Effector memory CD8-positive, alpha-beta T cell (primary cell): ENCODE measurements around the gene C20orf173.
"Not testable (repeated sequence)": the region's sequence is repeated elsewhere in the genome, so short reads cannot be mapped to it uniquely, and the experiment has no call there.

Experiments
- ATAC-seq: fragments of 150-1000 bp; cut with Tn5 transposase; replicated peaks from 2 replicates; pipeline ENCODE4 v1.10.0; 2021; ENCODE audit warnings: mild to moderate bottlenecking, moderate library complexity
- DNase-seq, 3 experiments: peaks; one replicate each; pipeline ENCODE4 v3.0.0; 2021
- H3K27ac Mint-ChIP-seq, 2 donors: one replicate each; pipeline ENCODE4 v1.8.0; 2022; ENCODE audit warnings: mild to moderate bottlenecking in 2 of 2, mixed read lengths in 2 of 2, moderate library complexity in 2 of 2
- H3K27me3 Mint-ChIP-seq, 2 donors: one replicate each; pipeline ENCODE4 v1.8.0; 2022; ENCODE audit warnings: mixed read lengths in 2 of 2
- H3K36me3 Mint-ChIP-seq: one replicate; pipeline ENCODE4 v1.8.0; 2022; ENCODE audit warnings: mild to moderate bottlenecking, moderate library complexity, mixed read lengths; ENCODE audit not compliant: insufficient read depth
- H3K4me1 Mint-ChIP-seq, 2 donors: one replicate each; pipeline ENCODE4 v1.8.0; 2022; ENCODE audit warnings: low read depth in 2 of 2, mixed read lengths in 2 of 2
- H3K4me3 Mint-ChIP-seq, 2 donors: one replicate each; pipeline ENCODE4 v1.8.0; 2022; ENCODE audit warnings: mild to moderate bottlenecking in 2 of 2, mixed read lengths in 2 of 2, moderate library complexity in 2 of 2
- H3K9me3 Mint-ChIP-seq, 2 donors: one replicate each; pipeline ENCODE4 v1.8.0; 2022; ENCODE audit warnings: mixed read lengths in 2 of 2

The C20orf173 gene

DNA sequence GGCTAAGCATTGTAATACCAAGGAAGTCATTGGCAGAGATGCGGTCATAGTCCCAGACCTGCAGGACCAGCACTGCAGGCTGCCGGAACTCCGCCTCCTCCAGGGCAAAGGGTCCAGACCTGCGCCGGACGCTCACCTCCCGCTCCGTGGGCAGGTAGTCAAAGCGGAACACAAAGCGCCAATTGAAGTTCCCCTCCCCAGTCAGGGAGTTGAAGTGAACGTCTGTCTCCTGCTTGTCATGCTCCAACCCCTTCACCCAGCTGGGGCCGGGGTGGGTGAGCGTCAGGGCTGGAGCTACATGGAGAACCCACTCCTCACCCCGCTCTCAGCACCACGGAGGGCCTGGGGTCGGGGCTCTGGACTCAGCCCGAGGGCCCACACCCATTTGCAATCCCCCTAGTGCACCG is 30.7 kb upstream of the C20orf173 start:
- no peak overlapping the region for H3K4me3 Mint-ChIP-seq
- no peak for ATAC-seq

DNA sequence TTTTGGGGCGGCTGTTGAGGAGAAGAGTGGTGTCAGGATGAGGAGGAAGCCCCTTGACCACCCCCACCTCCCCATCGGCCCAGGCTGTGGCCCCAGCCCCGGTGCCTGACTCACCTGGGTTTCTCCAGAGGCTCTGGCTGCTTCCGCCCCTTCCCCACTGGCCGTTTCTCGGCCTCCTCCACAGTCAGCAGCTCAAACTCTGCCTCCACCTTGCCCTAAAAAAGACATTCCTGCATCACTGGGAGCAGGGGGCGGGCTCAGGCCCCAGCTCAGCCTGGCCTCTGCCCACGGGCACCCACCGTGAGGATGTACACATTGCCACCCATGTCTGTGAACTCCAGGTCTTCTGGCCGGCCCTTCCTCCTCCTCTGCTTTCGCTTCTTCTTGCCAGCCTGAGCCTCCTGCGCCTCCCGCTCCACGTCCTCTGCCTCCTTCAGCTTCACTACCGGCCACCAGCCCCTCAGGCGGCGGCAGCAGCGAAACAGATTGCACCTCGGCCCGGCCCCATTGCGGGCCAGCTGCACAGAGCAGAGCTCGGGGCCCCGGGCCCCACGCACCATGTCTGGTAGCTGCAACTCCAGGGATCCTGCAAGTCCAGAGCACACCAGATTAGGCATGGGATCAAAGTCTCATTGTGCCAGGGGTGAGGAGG is 29.7 kb upstream of the C20orf173 start:
- Mint-ChIP-seq H3K4me3 (no peak overlapping the region), H3K9me3 (no peaks in the 10 kb centered on the region), H3K27ac (peak overlapping the region; percentile 23 to 59), H3K27me3 (peaks cover 5 to 21% of the 10 kb centered on the region in 2 donors), H3K36me3 (peaks cover 4% of the 10 kb centered on the region), H3K4me1 (peaks cover 0 to 3% of the 10 kb centered on the region in 2 donors)
- ATAC-seq (no peak), DNase-seq (no peak)

More for the DNA sequence above, 30.7 kb upstream of the C20orf173 start:
- DNase-seq: no peak
- Mint-ChIP-seq H3K27ac (no peak overlapping the region), H3K36me3 (peaks cover 4% of the 10 kb centered on the region), H3K4me1 (peaks cover 0 to 3% of the 10 kb centered on the region in 2 donors), H3K9me3 (no peaks in the 10 kb centered on the region), H3K27me3 (peaks cover 5 to 30% of the 10 kb centered on the region in 2 donors)

GRCh38 chr20:35558451-35558850 is 29.0 kb upstream of the C20orf173 start:
- DNase-seq (no peak), ATAC-seq (no peak)
- H3K4me3 Mint-ChIP-seq: no peak overlapping the region
- peaks cover 4% of the 10 kb centered on the region for H3K36me3 Mint-ChIP-seq
- peaks cover 0 to 14% of the 10 kb centered on the region in 2 donors for H3K27me3 Mint-ChIP-seq
- peak overlapping the region; percentile 23 to 59 for H3K27ac Mint-ChIP-seq
- H3K9me3 Mint-ChIP-seq: no peaks in the 10 kb centered on the region
- H3K4me1 Mint-ChIP-seq: peaks cover 0 to 3% of the 10 kb centered on the region in 2 donors

- Mint-ChIP-seq H3K27ac (no peak overlapping the region), H3K36me3 (peaks cover 4% of the 10 kb centered on the region), H3K27me3 (peaks cover 0 to 5% of the 10 kb centered on the region in 2 donors), H3K9me3 (no peaks in the 10 kb centered on the region), H3K4me1 (peaks cover 0 to 3% of the 10 kb centered on the region in 2 donors), H3K4me3 (no peak overlapping the region)
- DNase-seq: no peak
- no peak for ATAC-seq
Observed at GRCh38 chr20:35556871-35557270, 27.4 kb upstream of the C20orf173 start.

GRCh38 chr20:35555951-35556645 is 26.6 kb upstream of the C20orf173 start:
- Mint-ChIP-seq H3K4me3 (no peak overlapping the region), H3K9me3 (no peaks in the 10 kb centered on the region), H3K27ac (no peak overlapping the region), H3K4me1 (peaks cover 0 to 1% of the 10 kb centered on the region in 2 donors), H3K27me3 (no peaks in the 10 kb centered on the region), H3K36me3 (peaks cover 4% of the 10 kb centered on the region)
- no peak for DNase-seq
- ATAC-seq: no peak

DNA sequence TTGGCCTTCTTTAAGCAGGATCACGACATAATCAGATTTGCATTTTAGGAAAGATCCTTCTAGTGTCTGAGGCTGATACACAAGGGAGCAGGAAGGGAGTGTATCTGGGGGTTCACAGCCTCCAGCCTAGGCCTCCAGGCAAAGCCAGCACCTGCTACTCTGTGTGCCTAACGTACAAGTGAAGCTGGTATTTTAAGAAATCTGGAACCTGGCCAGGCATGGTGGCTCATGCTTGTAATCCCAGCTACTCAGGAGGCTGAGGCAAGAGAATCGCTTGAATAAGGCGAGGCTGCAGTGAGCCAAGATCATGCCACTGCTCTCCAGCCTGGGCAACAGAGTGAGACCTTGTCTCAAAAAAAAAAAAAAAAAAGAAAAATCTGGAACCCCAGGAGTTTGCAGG is 26.0 kb upstream of the C20orf173 start:
- not testable (repeated sequence) for H3K9me3 Mint-ChIP-seq, H3K27me3 Mint-ChIP-seq, H3K4me1 Mint-ChIP-seq, ATAC-seq, DNase-seq, H3K36me3 Mint-ChIP-seq, H3K27ac Mint-ChIP-seq, H3K4me3 Mint-ChIP-seq

- Mint-ChIP-seq H3K36me3 (peaks cover 18% of the 10 kb centered on the region), H3K27ac (no peak overlapping the region), H3K4me3 (no peak overlapping the region), H3K27me3 (no peaks in the 10 kb centered on the region), H3K9me3 (no peaks in the 10 kb centered on the region), H3K4me1 (no peaks in the 10 kb centered on the region)
- no peak for DNase-seq
- no peak for ATAC-seq
Observed at GRCh38 chr20:35552914-35553313, 23.5 kb upstream of the C20orf173 start.

GRCh38 chr20:35551503-35551902 is 22.1 kb upstream of the C20orf173 start:
- H3K36me3 Mint-ChIP-seq: peaks cover 18% of the 10 kb centered on the region
- no peak overlapping the region for H3K27ac Mint-ChIP-seq
- no peak overlapping the region for H3K4me3 Mint-ChIP-seq
- no peaks in the 10 kb centered on the region for H3K9me3 Mint-ChIP-seq
- DNase-seq (no peak), ATAC-seq (no peak)
- H3K27me3 Mint-ChIP-seq: no peaks in the 10 kb centered on the region
- no peaks in the 10 kb centered on the region for H3K4me1 Mint-ChIP-seq

- no peak overlapping the region for H3K27ac Mint-ChIP-seq
- no peak overlapping the region for H3K4me3 Mint-ChIP-seq
- DNase-seq (no peak), ATAC-seq (no peak)
- H3K27me3 Mint-ChIP-seq: no peaks in the 10 kb centered on the region
- H3K9me3 Mint-ChIP-seq: no peaks in the 10 kb centered on the region
- H3K36me3 Mint-ChIP-seq: peaks cover 20% of the 10 kb centered on the region
- H3K4me1 Mint-ChIP-seq: peaks cover 6 to 12% of the 10 kb centered on the region in 2 donors
Observed at GRCh38 chr20:35547329-35547728, 17.9 kb upstream of the C20orf173 start.

- DNase-seq (no peak), ATAC-seq (no peak)
- Mint-ChIP-seq H3K4me1 (peaks cover 11 to 13% of the 10 kb centered on the region in 2 donors), H3K36me3 (peaks cover 20% of the 10 kb centered on the region), H3K9me3 (no peaks in the 10 kb centered on the region), H3K4me3 (no peak overlapping the region), H3K27me3 (no peaks in the 10 kb centered on the region), H3K27ac (no peak overlapping the region)
Observed at GRCh38 chr20:35546127-35546526, 16.7 kb upstream of the C20orf173 start.

DNA sequence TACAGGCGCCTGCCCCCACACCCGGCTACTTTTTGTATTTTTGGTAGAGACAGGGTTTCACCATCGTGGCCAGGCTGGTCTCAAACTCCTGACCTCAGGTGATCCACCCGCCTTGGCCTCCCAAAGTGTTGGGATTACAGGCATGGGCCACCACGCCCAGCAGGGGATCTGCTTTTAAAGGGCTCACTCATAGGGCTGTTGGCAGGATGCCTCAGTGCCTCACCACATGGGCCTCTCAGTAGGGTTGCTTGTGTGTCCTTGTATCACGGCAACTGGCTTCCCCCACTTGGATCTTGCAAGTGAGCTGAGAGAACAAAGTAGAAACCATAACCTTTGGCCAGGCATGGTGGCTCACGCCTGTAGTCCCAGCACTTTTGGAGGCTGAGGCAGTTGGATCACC is 15.5 kb upstream of the C20orf173 start:
- ATAC-seq, DNase-seq, H3K27ac Mint-ChIP-seq, H3K4me3 Mint-ChIP-seq, H3K27me3 Mint-ChIP-seq, H3K9me3 Mint-ChIP-seq: not testable (repeated sequence)
- H3K36me3 Mint-ChIP-seq: peaks cover 18% of the 10 kb centered on the region
- H3K4me1 Mint-ChIP-seq: peaks cover 11 to 13% of the 10 kb centered on the region in 2 donors

DNA sequence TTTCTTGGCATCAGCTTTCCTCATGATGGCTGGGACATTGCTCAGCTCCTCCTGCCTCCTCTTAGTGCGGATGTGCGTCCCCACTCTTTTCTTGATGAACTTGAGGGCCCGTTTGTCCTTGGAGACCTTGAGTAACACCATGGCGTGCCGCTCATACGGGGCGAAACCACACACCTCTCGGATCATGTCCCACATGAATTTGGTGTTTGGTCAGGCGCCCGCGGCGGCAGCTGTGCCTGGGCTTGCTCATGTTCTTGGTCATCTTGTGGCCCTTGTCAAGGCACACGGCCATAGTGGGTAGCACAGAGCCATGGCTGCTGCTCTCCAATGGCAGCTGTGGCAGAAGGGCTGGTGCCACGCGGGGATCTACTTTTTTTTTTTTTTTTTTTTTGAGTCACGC is 15.0 kb upstream of the C20orf173 start:
- peaks cover 11 to 13% of the 10 kb centered on the region in 2 donors for H3K4me1 Mint-ChIP-seq
- H3K4me3 Mint-ChIP-seq: no peak overlapping the region
- no peaks in the 10 kb centered on the region for H3K9me3 Mint-ChIP-seq
- DNase-seq: no peak
- H3K27me3 Mint-ChIP-seq: no peaks in the 10 kb centered on the region
- no peak overlapping the region for H3K27ac Mint-ChIP-seq
- ATAC-seq: no peak
- H3K36me3 Mint-ChIP-seq: peaks cover 13% of the 10 kb centered on the region

DNA sequence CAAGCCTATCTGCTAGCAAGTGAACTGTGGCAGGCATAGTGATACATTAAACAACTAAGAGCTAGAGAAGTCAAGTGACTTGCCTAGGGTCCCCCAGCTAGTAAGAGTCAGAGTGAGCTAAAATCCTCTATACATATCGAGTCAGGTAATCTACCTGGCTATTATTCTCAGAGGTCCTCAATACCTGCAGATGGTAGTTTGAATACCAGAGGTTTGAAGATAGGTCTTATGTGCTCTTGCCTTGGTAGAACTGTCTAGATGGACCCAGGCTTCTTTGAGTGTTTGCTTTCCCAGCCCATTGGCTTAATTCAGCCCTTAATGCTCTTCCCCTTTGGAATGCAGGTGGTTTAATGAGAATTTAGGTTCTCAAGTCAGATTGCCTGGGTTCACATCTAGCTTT is 13.5 kb upstream of the C20orf173 start:
- ATAC-seq: no peak
- Mint-ChIP-seq H3K36me3 (peaks cover 6% of the 10 kb centered on the region), H3K9me3 (no peaks in the 10 kb centered on the region), H3K27ac (peak overlapping the region; percentile 86 to 92), H3K27me3 (no peaks in the 10 kb centered on the region), H3K4me3 (peak overlapping the region; percentile 86 to 92), H3K4me1 (peaks cover 11 to 13% of the 10 kb centered on the region in 2 donors)
- DNase-seq: no peak
